Panc1 (cell line): ENCODE results near the gene SIVA1. TPM values are rescaled to one million over a fixed set of nuclear protein-coding genes. Genes with fewer than 3 reads are reported as not detected.

Experiments
- ATAC-seq: fragments of 200-7000 bp; cut with Tn5 transposase; 2 replicates; pipeline ENCODE4 v1.9.1; 2020; ENCODE audit warnings: mild to moderate bottlenecking, moderate library complexity
- BruUV-seq: library from RNA; stranded (reverse); fragments of 400-500 nt; replicated peaks from 2 replicates; lab custom pipeline; 2021; lab: Mats Ljungman, UMichigan
- CTCF ChIA-PET: fragments of 300-600 bp; sonication (Branson Sonifier 250); formaldehyde crosslinking; loops from one replicate; lab custom pipeline; 2022; ENCODE audit warnings: antibody characterized with exemption; lab: Charles Lee
- POLR2A ChIA-PET: fragments of 300-600 bp; sonication (Branson Sonifier 250); formaldehyde crosslinking; loops from one replicate; lab custom pipeline; 2022; ENCODE audit warnings: antibody characterized with exemption; lab: Charles Lee
- DNase-seq: peaks from one replicate; pipeline ENCODE4 v3.0.0-alpha.2; 2010; ENCODE audit warnings: low read depth, low spot score
- H3K27ac ChIP-seq: 2 replicates; pipeline ENCODE4 v1.5.1; 2011; ENCODE audit warnings: mild to moderate bottlenecking, low read length, inconsistent platforms
- H3K27me3 ChIP-seq: fragments of 200-500 bp; sonication (Bioruptor generic); 2 replicates; pipeline ENCODE4 v1.6.0; 2014; ENCODE audit warnings: low read length, inconsistent platforms; ENCODE audit not compliant: control insufficient read depth, insufficient read depth
- H3K36me3 ChIP-seq: fragments of 200-500 bp; sonication (Bioruptor generic); 2 replicates; pipeline ENCODE4 v1.5.1; 2014; ENCODE audit warnings: inconsistent platforms, mild to moderate bottlenecking, low read length, moderate library complexity; ENCODE audit not compliant: control insufficient read depth, insufficient read depth
- H3K4me1 ChIP-seq: 2 replicates; pipeline ENCODE4 v1.5.1; 2011; ENCODE audit warnings: inconsistent platforms, mild to moderate bottlenecking, low read length, moderate library complexity; ENCODE audit not compliant: control insufficient read depth, insufficient read depth
- H3K4me3 ChIP-seq, 2 experiments: 2 replicates each; pipeline ENCODE4 v1.5.1; 2011 to 2012; ENCODE audit warnings: low read depth in 2 of 2, low read length in 2 of 2, mild to moderate bottlenecking in 2 of 2, inconsistent platforms in 1 of 2, moderate library complexity in 1 of 2
- H3K9me3 ChIP-seq: fragments of 200-500 bp; sonication (Bioruptor generic); 2 replicates; pipeline ENCODE4 v1.5.1; 2014; ENCODE audit warnings: low read depth, mild to moderate bottlenecking, inconsistent platforms, low read length, moderate library complexity; ENCODE audit not compliant: control insufficient read depth, insufficient read depth
- POLR2AphosphoS5 ChIP-seq: IDR thresholded peaks from 2 replicates; pipeline ENCODE4 v1.6.1; 2012; ENCODE audit warnings: mild to moderate bottlenecking, low read depth, low read length, moderate library complexity
- REST ChIP-seq, 2 experiments: IDR thresholded peaks; 2 replicates each; pipeline ENCODE4 v1.6.1; 2011 to 2012; ENCODE audit warnings: low read depth in 2 of 2, control low read depth in 1 of 2, low read length in 1 of 2, mild to moderate bottlenecking in 1 of 2, moderate library complexity in 1 of 2; ENCODE audit not compliant: insufficient read depth in 1 of 2
- SIN3A ChIP-seq: IDR thresholded peaks from 2 replicates; pipeline ENCODE4 v1.6.1; 2012; ENCODE audit warnings: low read depth, mild to moderate bottlenecking, low read length, moderate library complexity, borderline replicate concordance; ENCODE audit not compliant: insufficient read depth
- TCF7L2 ChIP-seq: IDR thresholded peaks from 2 replicates; pipeline ENCODE4 v1.6.1; 2011; ENCODE audit warnings: mild to moderate bottlenecking, low read depth, low read length, inconsistent platforms
- in situ Hi-C: cut with HindIII; loops from 2 replicates; pipeline ENCODE4 v1.10.0; 2016; ENCODE audit warnings: low sequenced_read_pairs, low pct_unique_long_range_greater_than_20kb
- intact Hi-C: fragments of 100-400 bp; cut with micrococcal nuclease; formaldehyde crosslinking; loops from one replicate; pipeline ENCODE4 v1.10.0; 2022; ENCODE audit not compliant: unreplicated experiment
- total RNA-seq: library from RNA; stranded (reverse); gene quantifications from one replicate; pipeline ENCODE4 v1.2.1, GENCODE V29; 2021; ENCODE audit not compliant: unreplicated experiment
- TF ChIP-seq, protein P1 (sequence below): fragments of 450-650 bp; IDR thresholded peaks from 2 replicates; pipeline ENCODE4 v1.5.1; 2017; ENCODE audit warnings: mild to moderate bottlenecking

Gene SIVA1
- total RNA-seq, 1 experiment from 2014 or later, result 100 TPM

DNA sequence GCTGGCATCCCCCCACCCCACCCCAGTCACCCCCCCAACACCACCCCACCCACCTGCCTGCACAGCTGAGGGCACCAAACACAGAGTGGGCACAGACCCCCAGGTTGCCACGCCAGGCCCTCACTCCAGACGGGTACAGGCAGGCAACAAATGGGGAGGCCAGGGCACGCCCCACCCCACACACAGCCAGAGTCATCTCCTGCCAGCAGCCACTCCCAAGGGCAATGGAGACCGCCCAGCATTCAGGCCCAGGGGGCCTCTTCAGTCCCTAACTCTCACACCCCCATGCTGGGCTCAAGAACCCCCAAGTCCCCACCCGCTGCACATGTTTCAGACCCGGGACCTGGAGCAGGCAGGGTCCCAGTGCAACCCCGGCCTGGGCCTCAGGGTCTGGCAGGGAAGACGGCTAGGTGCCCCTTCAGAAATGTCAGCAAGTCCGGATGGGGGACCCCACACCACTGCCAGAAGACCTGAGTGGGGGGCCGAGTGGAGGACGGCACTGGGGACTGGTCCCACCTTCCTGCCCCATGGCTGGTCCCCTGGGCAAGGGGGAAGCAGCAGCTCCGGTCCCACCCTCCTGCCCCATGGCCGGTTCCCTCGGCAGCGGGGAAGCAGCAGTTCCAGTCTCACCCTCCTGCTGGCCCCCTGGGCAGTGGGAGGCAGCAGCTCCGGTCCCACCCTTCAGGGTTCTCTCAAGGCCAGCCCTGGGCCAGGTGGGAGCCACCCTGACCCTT is 30.7 kb downstream of the SIVA1 start:
- in situ Hi-C loops (no loop called here), intact Hi-C loops (no loop called here)
- no TSS peak for BruUV-seq

GRCh38 chr14:104784218-104784568 is 31.2 kb downstream of the SIVA1 start:
- H3K36me3 ChIP-seq, result no peaks in the 10 kb centered on the region
- no peaks in the 10 kb centered on the region for H3K9me3 ChIP-seq
- H3K27me3 ChIP-seq, result no peaks in the 10 kb centered on the region
- no peak for TF ChIP-seq SIN3A
- no peak for TF ChIP-seq TCF7L2
- no peak for TF ChIP-seq REST (IDR thresholded peaks at IDR 0.05; ENCODE audit: insufficient read depth in 1 of 2, low read depth in 2 of 2, low read length in 1 of 2)
- TF ChIP-seq, protein P1, sequence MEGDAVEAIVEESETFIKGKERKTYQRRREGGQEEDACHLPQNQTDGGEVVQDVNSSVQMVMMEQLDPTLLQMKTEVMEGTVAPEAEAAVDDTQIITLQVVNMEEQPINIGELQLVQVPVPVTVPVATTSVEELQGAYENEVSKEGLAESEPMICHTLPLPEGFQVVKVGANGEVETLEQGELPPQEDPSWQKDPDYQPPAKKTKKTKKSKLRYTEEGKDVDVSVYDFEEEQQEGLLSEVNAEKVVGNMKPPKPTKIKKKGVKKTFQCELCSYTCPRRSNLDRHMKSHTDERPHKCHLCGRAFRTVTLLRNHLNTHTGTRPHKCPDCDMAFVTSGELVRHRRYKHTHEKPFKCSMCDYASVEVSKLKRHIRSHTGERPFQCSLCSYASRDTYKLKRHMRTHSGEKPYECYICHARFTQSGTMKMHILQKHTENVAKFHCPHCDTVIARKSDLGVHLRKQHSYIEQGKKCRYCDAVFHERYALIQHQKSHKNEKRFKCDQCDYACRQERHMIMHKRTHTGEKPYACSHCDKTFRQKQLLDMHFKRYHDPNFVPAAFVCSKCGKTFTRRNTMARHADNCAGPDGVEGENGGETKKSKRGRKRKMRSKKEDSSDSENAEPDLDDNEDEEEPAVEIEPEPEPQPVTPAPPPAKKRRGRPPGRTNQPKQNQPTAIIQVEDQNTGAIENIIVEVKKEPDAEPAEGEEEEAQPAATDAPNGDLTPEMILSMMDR, result no peak
- no peak for TF ChIP-seq POLR2AphosphoS5
- intact Hi-C loops (no loop called here), in situ Hi-C loops (no loop called here)
- no peak overlapping the region for H3K4me3 ChIP-seq
- POLR2A ChIA-PET, result no interaction called here
- no peak for ATAC-seq
- no peak overlapping the region for H3K27ac ChIP-seq
- CTCF ChIA-PET, result no interaction called here
- H3K4me1 ChIP-seq, result 0 out of 2 replicates have a peak, but pooled peaks cover 6% of the 10 kb centered on the region
- DNase-seq, result no peak
- no TSS peak for BruUV-seq

More for the DNA sequence above, 30.7 kb downstream of the SIVA1 start:
- H3K9me3 ChIP-seq, result no peaks in the 10 kb centered on the region
- ATAC-seq, result no peak
- 0 out of 2 replicates have a peak, but pooled peaks cover 6% of the 10 kb centered on the region for H3K4me1 ChIP-seq
- H3K36me3 ChIP-seq, result no peaks in the 10 kb centered on the region
- POLR2A ChIA-PET, result no interaction called here
- H3K4me3 ChIP-seq, result no peak overlapping the region
- TF ChIP-seq SIN3A, result no peak
- TF ChIP-seq REST (IDR thresholded peaks at IDR 0.05; ENCODE audit: insufficient read depth in 1 of 2, low read depth in 2 of 2, low read length in 1 of 2), result no peak
- TF ChIP-seq POLR2AphosphoS5, result no peak
- TF ChIP-seq, protein P1, result no peak
- TF ChIP-seq TCF7L2, result no peak
- H3K27me3 ChIP-seq, result no peaks in the 10 kb centered on the region
- no peak overlapping the region for H3K27ac ChIP-seq
- CTCF ChIA-PET, result interaction anchor here (0.6 kb wide), 1 partner anchor 8 kb away, joined by 3 read pairs; no protein-coding TSS in a partner anchor
- DNase-seq, result no peak
